ENCODE results near the gene CEACAM16.
"Not testable (repeated sequence)": the region's sequence is repeated elsewhere in the genome, so short reads cannot be mapped to it uniquely, and the experiment has no call there.

CEACAM16 gene

GRCh38 chr19:44698492-44699201, at the start of gene CEACAM16:
Gene CEACAM16 (plus strand): TSS chr19:44699151. CDS start chr19:44701457, 2,306 bp downstream.
- DNase-seq = no peak

GRCh38 chr19:44649578-44650145, 49.3 kb upstream of the CEACAM16 start:
- no peak for DNase-seq

GRCh38 chr19:44653343-44653742, 45.6 kb upstream of the CEACAM16 start:
- DNase-seq = no peak

- peak; percentile 78 to 89 for DNase-seq
Observed at GRCh38 chr19:44653977-44654774, 44.8 kb upstream of the CEACAM16 start.

GRCh38 chr19:44657211-44657921, 41.6 kb upstream of the CEACAM16 start:
- peak; percentile 60 to 68 for DNase-seq

- DNase-seq = no peak
Observed at GRCh38 chr19:44658069-44658733, 40.8 kb upstream of the CEACAM16 start.

GRCh38 chr19:44660081-44660480, 38.9 kb upstream of the CEACAM16 start:
- no peak for DNase-seq

- DNase-seq = no peak
Observed at GRCh38 chr19:44661205-44661604, 37.7 kb upstream of the CEACAM16 start.

GRCh38 chr19:44661904-44662303, 37.0 kb upstream of the CEACAM16 start:
- no peak for DNase-seq

GRCh38 chr19:44662691-44663385, 36.1 kb upstream of the CEACAM16 start:
- DNase-seq = no peak

GRCh38 chr19:44663996-44664395, 35.0 kb upstream of the CEACAM16 start:
- DNase-seq = no peak

GRCh38 chr19:44664976-44665375, 34.0 kb upstream of the CEACAM16 start:
- no peak for DNase-seq

GRCh38 chr19:44666852-44667556, 31.9 kb upstream of the CEACAM16 start:
- DNase-seq = no peak

- DNase-seq = no peak
Observed at GRCh38 chr19:44668985-44669764, 29.8 kb upstream of the CEACAM16 start.

- DNase-seq = not testable (repeated sequence)
Observed at GRCh38 chr19:44670027-44670426, 28.9 kb upstream of the CEACAM16 start.

GRCh38 chr19:44671400-44671799, 27.6 kb upstream of the CEACAM16 start, which contains the start of gene CEACAM19:
Gene CEACAM19 (plus strand): TSS chr19:44671482. CDS start chr19:44671932, 450 bp downstream.
- DNase-seq = no peak

GRCh38 chr19:44672226-44672625, 26.7 kb upstream of the CEACAM16 start:
- no peak for DNase-seq

- no peak for DNase-seq
Observed at GRCh38 chr19:44673510-44673909, 25.4 kb upstream of the CEACAM16 start.

- DNase-seq = no peak
Observed at GRCh38 chr19:44675521-44675920, 23.4 kb upstream of the CEACAM16 start.

Measured in CD4-positive, alpha-beta T cell treated with Interleukin-4 for 1 hour (primary cell).